ENCODE data around the gene PPM1F. TPM values are rescaled to one million over a fixed set of nuclear protein-coding genes. Genes with fewer than 3 reads are reported as not detected.

PPM1F gene, protein sequence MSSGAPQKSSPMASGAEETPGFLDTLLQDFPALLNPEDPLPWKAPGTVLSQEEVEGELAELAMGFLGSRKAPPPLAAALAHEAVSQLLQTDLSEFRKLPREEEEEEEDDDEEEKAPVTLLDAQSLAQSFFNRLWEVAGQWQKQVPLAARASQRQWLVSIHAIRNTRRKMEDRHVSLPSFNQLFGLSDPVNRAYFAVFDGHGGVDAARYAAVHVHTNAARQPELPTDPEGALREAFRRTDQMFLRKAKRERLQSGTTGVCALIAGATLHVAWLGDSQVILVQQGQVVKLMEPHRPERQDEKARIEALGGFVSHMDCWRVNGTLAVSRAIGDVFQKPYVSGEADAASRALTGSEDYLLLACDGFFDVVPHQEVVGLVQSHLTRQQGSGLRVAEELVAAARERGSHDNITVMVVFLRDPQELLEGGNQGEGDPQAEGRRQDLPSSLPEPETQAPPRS
- polyA plus RNA-seq (2012; ENCODE audit: missing spikeins) = 3.8 TPM

DNA sequence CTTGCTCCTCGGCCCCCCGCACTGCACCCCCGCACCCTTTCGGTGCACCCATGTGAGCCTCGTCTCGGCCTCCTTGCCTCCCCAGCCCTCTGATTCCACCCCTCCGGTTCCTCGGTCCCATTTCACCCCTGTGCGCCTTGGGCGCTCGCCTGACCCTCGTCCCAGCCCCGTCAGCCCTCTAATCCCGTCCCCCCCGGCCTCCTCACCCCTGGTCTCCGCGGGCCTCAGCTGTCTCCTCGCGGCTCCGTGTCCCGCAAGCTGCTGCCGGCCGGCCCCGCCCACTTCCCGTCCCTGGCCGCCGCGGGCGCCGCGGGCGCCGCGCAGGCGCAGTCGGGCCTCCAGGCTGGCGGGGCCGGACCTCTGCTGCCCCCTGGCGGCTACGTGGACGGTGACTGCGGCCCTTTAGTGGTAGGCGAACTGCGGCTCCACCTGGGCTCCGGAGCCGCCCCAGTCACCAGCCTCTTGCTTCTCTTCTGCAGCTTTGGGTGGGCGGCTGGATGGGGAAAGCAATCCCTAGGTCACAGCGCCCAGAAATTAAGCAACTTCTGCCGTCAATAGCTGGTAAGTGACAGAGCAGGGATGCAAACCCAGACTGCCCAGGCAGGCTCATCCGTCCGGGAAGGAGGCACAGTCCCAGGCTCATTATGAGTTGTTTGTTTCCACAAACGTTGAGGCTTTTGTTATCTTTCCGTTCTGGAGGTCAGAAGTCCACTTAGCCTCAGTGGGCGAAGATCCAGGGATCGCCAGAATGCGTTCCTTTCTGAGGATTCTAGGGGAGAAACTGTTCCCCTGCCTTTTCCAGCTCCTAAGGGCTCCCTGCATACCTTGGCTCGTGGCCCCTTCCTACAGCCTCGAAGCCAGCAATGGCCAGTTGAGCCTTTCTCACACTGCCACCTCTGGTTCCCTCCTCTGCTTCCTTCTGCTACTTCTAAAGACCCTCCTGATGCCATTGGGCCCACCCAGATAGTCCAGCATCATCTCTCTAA, at the start of gene PPM1F:
PPM1F (minus strand) TSS at position 263 of the 986 bp plus-strand sequence. CDS start 6,800 bp downstream, outside the sequence.
- FAIRE-seq (peak; percentile 96), DNase-seq (ENCODE audit: insufficient read length) (peak; percentile 97)
- TF ChIP-seq POLR2AphosphoS5 (IDR thresholded peaks at IDR 0.05; ENCODE audit: low read depth, low read length) = no peak
- no peak for TF ChIP-seq POLR2A (IDR thresholded peaks at IDR 0.05; ENCODE audit: low read depth, low read length)
- no peak for TF ChIP-seq TAF1 (IDR thresholded peaks at IDR 0.05; ENCODE audit: borderline replicate concordance, low read depth, low read length)

DNA sequence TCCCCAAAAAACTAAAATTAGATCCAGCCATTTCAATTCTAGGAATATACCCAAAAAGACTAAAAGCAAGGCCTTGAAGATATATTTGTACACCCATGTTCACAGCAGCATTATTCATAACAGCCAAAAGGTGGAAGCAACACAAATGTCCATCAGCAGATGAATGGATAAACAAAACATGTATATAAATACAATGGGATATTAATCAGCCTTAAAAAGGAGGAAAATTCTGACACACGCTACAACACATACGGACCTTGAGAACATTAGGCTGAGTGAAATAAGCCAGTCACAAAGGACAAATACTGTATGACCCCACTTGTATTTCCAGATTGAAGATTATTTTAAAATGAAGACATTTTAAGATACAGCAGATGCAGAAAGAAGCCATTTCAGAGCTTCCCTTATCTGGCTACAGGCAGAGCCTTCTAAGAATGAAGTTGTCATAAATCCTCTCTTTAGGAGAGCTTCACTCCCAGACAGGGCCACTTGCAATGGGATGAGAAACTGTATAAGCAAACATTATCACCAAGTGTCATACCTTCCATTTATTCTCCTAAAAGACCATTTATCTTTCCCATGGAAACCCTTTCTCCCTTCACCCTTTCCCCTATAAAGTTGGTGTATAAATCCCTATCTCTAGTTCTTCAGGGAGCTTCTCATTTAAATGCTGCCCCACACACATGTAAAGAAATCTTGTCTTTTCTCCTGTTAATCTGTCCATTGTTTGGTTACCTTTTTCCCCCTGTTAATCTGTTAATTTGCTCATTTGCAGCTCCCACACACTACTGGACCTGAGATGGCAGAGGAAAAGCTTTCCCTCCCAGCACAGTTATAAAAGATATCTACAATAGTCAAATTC, 49.2 kb upstream of the PPM1F start:
- TF ChIP-seq POLR2AphosphoS5 (IDR thresholded peaks at IDR 0.05; ENCODE audit: low read depth, low read length) = no peak
- TF ChIP-seq POLR2A (IDR thresholded peaks at IDR 0.05; ENCODE audit: low read depth, low read length) = no peak
- no peak for TF ChIP-seq TAF1 (IDR thresholded peaks at IDR 0.05; ENCODE audit: borderline replicate concordance, low read depth, low read length)
- FAIRE-seq = no peak
- no peak for DNase-seq (ENCODE audit: insufficient read length)

DNA sequence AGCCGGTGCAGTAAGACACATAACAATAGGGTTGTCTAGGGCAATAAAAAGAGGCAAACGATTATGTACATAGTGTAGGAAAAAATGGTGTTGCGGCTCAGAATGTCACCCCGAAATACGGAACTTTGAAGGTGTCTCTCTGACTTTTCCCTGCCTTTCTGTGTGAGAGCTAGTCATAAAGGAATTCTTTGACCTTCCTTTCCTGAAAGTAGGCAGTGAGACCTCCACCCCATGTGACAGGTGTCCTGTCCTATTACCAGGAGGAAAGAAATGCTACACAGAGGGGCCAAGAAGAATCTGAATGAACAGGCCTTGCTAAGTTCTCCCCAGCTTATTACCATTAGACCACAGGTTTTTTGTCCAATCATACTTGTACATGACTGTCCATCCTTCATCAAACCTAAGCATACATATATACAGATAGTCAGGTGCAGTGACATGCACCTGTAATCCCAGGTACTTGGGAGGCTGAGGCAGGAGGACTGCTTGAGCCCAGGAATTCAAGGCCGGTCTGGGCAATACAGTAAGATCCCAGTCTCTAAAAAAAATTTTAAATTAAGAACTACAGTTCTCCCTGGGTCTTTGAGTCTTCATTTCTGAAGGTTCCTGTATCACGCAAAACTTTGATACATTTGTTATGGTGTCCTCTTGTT, 46.1 kb upstream of the PPM1F start:
- no peak for TF ChIP-seq POLR2A (IDR thresholded peaks at IDR 0.05; ENCODE audit: low read depth, low read length)
- TF ChIP-seq TAF1 (IDR thresholded peaks at IDR 0.05; ENCODE audit: borderline replicate concordance, low read depth, low read length) = no peak
- no peak for TF ChIP-seq POLR2AphosphoS5 (IDR thresholded peaks at IDR 0.05; ENCODE audit: low read depth, low read length)
- DNase-seq (ENCODE audit: insufficient read length) (no peak), FAIRE-seq (no peak)

DNA sequence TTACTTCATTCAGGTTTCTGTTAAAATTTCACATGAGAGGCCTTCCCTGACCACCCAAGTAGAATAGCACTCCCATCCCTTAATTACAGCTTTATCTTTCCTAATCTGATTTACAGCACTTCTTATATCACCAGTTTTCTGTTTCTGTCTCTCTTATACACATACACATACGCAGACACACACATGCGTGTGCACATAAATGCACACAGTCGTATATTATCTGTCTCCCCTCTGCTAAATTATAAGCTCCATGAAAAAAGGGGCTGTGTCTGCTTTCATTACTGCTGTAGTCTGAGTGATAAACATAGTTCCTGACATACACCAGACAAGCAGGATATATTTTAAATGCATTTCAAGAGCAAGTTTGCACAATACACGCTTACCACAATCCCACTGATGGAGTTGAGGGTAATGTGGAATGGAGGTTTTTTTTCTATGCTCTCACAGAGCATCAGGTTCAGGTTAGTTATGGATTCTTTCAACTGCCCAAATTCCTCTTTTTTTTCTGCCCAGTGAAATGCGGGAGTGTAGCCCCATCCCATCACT, 43.6 kb upstream of the PPM1F start:
- FAIRE-seq (no peak), DNase-seq (ENCODE audit: insufficient read length) (no peak)
- TF ChIP-seq POLR2AphosphoS5 (IDR thresholded peaks at IDR 0.05; ENCODE audit: low read depth, low read length) (no peak), POLR2A (IDR thresholded peaks at IDR 0.05; ENCODE audit: low read depth, low read length) (no peak), TAF1 (IDR thresholded peaks at IDR 0.05; ENCODE audit: borderline replicate concordance, low read depth, low read length) (no peak)

DNA sequence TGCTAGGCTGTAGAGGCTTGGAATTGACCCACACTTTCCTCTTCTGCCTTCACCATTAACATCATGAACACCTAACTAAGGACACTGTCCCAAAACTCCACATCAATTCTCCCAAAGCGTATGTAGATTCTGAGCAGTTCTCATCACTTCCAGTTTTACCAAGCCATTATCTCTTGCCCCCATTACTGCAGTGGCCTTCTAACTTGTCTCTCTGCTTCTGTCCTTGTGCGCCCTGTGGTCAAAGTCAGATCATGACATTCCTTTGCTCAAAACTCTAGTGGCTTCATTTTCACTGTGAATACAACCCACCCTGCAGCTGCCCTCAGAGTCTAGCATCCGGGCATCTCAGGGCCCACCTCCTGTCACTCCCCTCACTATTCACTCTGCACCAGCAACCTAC, 43.0 kb upstream of the PPM1F start:
- FAIRE-seq (no peak), DNase-seq (ENCODE audit: insufficient read length) (no peak)
- no peak for TF ChIP-seq POLR2A (IDR thresholded peaks at IDR 0.05; ENCODE audit: low read depth, low read length)
- no peak for TF ChIP-seq TAF1 (IDR thresholded peaks at IDR 0.05; ENCODE audit: borderline replicate concordance, low read depth, low read length)
- no peak for TF ChIP-seq POLR2AphosphoS5 (IDR thresholded peaks at IDR 0.05; ENCODE audit: low read depth, low read length)

DNA sequence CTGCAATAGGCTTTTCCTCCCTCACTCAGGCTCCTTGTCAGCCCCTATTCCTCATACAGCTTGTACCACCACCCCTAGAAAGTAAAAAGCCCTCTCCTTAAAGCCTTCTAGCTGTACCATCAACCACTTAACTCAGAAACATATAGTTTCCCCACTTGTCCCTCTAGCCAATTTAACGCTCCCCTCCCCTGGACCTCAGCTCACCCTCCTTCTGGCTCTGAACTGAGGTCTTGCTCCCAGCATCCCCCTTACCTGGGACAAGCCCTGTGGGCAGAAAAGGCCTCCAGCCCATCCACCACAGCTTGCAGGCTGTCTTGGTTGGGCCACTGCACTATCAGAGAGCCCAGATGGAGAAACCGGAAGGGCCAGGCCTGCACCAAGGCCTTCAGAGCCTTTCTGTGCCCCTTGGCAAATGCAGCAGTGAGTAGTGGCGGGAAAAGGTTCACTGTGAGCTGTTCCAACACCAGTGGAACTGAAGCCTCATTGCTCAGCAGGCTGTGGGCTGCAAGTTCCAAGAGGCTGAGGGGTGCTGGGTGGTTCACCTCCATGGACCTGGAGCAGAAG, 42.3 kb upstream of the PPM1F start:
- no peak for DNase-seq (ENCODE audit: insufficient read length)
- TF ChIP-seq POLR2AphosphoS5 (IDR thresholded peaks at IDR 0.05; ENCODE audit: low read depth, low read length) (no peak), TAF1 (IDR thresholded peaks at IDR 0.05; ENCODE audit: borderline replicate concordance, low read depth, low read length) (no peak), POLR2A (IDR thresholded peaks at IDR 0.05; ENCODE audit: low read depth, low read length) (no peak)
- FAIRE-seq = no peak

DNA sequence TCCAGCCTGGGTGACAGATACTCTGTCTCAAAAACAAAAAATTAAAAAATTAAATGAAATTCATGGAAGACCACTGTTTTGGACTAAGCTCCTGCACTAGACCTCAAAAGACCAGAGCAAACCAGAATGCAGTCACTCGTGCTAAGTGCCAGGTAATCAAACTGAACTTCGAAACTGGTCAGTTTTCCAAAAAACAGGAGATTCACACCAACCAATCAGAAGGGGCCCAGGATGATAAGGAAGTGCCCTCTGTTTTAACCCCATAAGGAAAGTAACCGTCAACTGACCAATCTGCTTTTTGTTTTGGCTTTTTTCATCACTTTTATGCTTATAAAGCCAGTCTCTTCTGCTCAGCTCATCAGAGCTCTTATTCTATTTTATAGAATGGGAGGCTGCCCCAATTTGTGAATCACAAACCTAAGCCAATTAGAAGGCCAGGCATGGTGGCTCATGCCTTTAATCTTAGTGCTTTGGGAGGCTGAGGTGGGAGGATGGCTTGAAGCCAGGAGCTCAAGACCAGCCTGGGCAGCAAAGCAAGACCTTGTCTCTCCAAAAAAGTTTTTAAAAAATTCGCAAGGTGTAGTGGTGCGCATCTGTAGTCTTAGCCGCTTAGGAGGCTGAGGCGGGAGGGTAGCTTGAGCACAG, 40.1 kb upstream of the PPM1F start:
- no peak for DNase-seq (ENCODE audit: insufficient read length)
- no peak for FAIRE-seq
- TF ChIP-seq POLR2A (IDR thresholded peaks at IDR 0.05; ENCODE audit: low read depth, low read length) = no peak
- no peak for TF ChIP-seq POLR2AphosphoS5 (IDR thresholded peaks at IDR 0.05; ENCODE audit: low read depth, low read length)
- no peak for TF ChIP-seq TAF1 (IDR thresholded peaks at IDR 0.05; ENCODE audit: borderline replicate concordance, low read depth, low read length)

DNA sequence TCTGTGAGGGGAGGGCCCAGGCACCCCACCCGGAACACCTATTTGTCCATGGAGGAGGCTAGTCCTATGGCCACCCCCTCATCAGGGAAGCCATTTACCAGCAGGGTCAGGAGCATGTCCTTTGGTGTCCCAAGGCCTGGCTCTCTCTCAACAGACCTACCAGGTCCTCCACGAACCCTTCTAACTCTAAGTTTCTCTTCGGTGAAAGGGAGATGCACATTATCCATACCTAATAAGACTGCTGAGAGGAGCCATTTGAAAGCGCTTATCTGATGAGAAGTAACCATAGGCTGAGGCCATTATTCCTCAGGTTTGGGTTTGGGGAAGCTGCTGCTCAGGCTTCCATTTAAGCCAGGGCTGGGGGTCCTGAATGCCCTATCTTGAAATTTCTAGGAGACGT, 39.1 kb upstream of the PPM1F start:
- TF ChIP-seq POLR2AphosphoS5 (IDR thresholded peaks at IDR 0.05; ENCODE audit: low read depth, low read length) = no peak
- TF ChIP-seq TAF1 (IDR thresholded peaks at IDR 0.05; ENCODE audit: borderline replicate concordance, low read depth, low read length) = no peak
- no peak for TF ChIP-seq POLR2A (IDR thresholded peaks at IDR 0.05; ENCODE audit: low read depth, low read length)
- FAIRE-seq (no peak), DNase-seq (ENCODE audit: insufficient read length) (no peak)

DNA sequence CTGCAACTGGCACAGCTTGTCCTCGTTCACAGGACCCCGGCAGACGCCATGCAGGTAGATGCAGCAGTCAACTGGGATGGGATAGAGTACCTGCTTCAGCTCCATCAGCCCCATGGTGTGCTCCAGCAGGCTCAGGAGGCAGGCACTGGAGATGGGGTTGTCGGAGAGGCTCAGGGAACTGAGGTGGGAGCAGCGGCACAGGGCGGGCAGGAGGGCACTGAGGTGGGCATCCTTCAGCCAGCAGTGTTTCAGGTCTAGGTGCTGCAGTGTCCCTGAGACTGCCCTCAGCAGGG, 38.6 kb upstream of the PPM1F start:
- DNase-seq (ENCODE audit: insufficient read length) = no peak
- TF ChIP-seq POLR2A (IDR thresholded peaks at IDR 0.05; ENCODE audit: low read depth, low read length) = no peak
- no peak for TF ChIP-seq TAF1 (IDR thresholded peaks at IDR 0.05; ENCODE audit: borderline replicate concordance, low read depth, low read length)
- TF ChIP-seq POLR2AphosphoS5 (IDR thresholded peaks at IDR 0.05; ENCODE audit: low read depth, low read length) = no peak
- FAIRE-seq = no peak

Measured in GM12892 (cell line).